NOMO-1 (cell line): Measurements from ENCODE around the gene GGTLC2.
"Not testable (repeated sequence)": the region's sequence is repeated elsewhere in the genome, so short reads cannot be mapped to it uniquely, and the experiment has no call there.

Experiments used
- DNase-seq, 2 experiments: peaks; one replicate each; lab custom pipeline; 2025; ENCODE audit not compliant: unreplicated experiment in 2 of 2; lab: John Stamatoyannopoulos, UW

Gene GGTLC2

DNA sequence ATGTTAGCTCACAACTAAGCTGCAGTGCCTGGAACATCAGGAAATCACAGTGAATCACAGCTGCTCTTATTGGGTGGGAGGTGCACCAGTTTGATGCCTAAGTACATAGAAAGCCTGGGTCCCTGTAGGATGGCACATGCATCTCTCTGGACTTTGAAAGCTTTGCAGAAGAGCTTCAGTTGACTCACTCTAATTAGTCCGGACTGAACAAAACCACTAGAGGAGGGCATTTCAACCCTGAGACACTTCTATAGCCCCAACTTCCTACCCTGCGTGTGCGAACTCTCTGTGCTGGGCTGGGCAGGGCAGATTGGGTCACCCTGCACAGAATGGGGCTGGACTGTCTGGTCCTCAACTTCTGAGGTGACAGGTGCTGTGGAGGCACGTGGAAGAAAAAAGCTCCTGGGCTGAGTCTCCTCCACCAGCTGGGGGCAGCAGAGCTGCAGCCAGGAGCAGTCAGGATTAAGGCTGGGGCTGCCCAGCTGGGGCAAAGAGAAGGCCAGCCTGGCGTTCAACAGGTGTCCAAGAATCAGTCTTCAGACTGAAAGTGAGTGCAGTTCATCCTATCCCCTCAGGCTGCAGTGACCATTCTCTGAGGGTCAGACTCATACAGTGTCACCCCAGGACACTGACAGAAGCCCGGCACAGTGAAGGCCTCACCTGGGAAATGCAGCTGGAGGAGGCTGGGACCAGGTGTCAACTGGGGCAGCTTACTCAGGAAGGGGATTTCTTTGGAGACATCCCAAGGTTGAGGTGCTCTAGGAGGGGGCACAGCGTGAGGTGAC lies 22.1 kb downstream of the GGTLC2 start:
- no peak for DNase-seq

DNA sequence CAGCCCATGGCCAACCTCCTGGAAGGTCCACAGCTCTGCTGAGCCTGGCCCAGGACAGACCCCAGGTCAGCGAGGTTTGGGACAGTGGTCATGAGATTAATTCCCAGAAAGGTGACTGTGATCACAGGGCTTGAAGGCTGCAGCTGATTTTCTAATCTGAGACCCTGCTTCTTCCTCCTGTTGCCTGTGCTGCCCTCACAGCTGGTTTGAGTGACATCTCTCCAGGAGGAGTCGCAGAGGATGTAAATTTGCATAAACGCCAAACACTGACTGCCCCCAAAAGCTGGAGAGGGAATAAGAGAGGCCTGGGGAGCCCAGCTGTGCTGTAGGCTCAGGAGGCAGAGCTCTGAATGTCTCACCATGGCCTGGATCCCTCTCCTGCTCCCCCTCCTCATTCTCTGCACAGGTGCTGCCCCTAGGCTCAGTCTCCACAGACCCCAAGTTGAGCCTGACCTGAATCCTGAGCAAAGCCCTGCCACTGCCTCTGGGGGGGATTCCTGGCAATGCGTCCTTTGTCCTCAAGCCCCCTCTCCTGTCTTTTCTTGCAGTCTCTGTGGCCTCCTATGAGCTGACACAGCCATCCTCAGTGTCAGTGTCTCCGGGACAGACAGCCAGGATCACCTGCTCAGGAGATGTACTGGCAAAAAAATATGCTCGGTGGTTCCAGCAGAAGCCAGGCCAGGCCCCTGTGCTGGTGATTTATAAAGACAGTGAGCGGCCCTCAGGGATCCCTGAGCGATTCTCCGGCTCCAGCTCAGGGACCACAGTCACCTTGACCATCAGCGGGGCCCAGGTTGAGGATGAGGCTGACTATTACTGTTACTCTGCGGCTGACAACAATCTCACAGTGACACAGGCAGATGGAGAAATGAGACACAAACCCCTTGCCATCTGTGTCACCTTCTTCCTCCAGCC lies 23.8 kb downstream of the GGTLC2 start:
- DNase-seq = no peak

DNA sequence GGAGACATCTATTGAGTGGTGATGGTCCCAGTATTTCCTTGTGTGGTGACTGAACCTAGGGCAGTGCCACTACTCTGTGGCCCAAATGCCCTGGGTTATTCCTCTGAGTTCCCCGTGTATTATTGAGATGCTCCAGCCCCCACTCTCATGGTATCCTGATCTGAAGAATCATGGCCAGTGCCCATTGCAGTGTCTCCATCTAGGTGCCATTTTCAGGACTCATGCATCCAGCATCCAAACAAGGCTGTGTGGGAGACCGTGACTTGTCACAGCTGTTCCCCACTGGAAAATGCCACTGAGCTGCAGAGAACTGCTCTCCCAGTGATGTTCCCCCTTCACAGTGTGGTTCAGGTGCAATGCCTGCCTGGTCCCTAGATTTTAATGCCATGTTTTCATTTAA lies 24.7 kb downstream of the GGTLC2 start:
- no peak for DNase-seq

DNA sequence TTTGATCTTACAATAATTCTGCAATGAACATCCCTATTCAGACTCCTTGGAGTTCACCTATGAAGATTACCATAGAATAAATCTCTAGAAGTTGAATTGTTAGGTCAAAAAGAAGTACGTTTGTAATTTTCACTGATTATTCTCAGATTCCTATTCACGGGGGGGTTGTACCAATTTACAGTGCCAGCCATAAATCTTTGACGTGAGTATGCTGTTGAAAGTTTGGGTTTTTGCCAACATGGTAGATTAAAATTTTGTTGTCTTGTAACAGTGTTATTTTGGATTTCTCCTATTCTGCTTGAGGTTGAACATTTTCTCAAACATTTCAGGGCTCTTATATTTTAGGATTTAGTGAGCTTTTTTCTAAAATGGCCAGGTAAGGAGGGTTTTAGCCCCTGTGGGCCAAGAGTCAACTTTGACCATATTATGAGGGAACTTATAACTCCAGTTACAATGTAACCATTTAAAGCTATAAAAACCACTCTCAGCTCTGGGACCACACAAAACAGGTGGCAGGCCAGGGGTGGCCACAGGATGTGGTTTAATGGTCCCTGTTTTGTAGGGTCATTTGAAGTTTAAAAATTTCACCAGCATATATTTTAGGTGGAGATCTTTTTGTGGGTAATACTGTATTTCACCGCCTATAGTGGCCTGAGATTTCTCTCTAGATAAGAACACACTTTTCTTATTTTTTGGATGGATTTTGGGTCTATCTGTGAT lies 25.8 kb downstream of the GGTLC2 start:
- no peak for DNase-seq

DNA sequence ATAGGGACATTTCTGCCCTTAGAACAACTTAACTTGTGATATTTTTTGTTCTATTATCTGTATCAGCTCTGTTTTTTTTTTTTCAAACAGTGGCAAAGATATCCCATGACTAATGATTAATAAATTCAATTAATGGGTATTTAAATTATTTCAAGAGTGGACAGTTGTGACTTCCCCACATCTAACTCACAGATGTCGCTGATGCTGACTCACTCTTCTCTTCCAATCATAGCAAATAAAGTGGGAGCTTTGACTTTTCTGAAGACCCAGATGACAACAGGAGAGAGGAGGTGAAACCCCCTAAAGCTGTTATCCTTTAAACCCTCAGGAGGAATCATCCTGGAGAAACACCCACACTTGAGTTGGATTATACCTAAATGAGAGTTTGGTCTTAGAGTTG lies 27.1 kb downstream of the GGTLC2 start:
- no peak for DNase-seq

DNA sequence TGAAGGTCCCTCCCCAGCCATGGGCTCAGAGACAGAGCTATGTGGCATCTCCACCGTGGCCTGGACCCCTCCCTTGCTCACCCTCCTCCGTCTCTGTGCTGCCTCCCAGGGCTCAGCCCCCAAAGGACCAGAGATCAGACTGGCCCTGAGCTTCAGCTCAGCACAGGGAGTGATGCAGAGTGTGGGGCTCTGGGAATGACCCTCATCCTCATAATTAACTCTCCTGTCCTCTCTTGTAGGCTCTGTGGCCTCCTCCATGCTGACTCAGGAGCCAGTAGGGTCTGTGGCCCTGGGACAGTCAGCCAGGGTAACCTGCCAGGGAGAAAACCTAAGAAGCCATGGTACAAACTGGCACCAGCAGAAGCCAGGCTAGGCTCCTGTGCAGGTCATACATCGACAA lies 28.7 kb downstream of the GGTLC2 start:
- DNase-seq = no peak

DNA sequence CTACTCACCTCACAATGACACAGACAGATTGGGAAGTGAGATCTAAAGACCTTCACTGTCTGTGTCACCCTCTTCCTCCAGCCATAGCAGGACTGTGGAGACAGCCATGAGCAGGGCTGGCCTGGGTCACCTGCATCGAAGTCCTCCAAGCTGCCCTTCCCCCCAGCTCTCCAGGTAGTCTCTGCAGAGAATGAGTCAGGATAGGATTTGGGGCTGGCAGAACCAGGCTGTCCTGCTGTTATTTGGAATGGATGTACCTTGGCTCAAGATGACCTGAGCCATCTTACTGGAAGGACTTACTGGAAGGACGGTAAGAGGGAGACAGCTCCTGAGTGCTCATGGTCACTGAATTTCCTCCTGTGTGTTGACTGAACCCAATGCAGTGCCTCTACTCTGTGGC lies 29.2 kb downstream of the GGTLC2 start:
- no peak for DNase-seq

DNA sequence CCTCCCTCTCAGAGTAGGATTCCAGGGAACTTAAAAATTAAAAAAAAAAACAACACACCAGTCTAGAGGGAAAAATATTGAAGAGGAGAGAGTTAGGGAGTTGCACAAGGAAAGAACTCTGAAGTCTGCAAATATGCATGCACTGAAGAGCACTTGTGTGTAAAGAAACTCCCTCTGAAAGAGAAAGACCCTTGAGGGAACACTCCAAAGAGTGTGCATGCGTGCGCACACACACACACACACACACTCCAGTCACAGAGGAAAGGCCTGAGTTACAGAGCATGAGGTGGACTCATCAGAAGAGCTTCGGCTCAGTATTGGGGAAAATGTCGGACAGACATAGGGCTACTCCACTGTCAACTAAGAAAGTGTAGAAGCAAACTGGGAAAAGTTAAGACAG lies 30.1 kb downstream of the GGTLC2 start:
- no peak for DNase-seq

DNA sequence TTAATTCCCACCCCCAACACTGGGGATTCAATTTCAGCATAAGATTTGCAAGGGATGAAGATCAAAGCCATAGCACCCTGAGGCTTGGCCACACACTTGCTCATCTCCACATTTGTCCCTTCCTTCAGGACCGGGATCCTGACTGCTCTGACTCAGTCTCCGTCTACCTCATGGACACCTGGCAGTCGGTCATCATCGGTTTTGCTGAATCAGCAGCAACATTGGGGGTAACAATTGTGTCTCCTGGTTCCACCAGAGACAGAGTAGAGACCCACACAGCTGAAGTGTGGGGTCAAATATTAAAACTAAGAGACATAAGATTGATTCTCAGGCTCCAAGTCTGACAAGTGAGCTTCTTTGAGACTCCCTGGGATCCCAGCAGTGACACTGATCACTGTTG lies 34.6 kb downstream of the GGTLC2 start:
- no peak for DNase-seq

DNA sequence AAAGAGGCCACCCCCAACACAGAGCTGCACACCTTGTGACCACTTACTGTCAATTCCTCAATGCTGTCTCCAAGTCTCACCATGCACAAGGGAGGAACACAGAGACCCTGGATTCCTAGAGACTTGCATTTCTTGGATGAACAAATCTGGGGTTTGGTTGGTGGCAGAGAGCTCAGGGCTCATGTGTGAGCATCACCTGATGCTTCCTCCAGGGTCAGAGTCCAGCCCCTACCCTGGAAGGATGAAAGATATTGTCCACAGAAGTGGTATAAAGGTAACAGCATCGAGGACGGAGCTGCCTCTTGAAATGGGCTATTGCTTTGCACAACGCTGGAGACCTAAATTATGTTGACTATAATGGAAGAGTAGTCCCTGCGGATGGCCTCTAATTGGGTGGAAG lies 36.0 kb downstream of the GGTLC2 start:
- DNase-seq = no peak

DNA sequence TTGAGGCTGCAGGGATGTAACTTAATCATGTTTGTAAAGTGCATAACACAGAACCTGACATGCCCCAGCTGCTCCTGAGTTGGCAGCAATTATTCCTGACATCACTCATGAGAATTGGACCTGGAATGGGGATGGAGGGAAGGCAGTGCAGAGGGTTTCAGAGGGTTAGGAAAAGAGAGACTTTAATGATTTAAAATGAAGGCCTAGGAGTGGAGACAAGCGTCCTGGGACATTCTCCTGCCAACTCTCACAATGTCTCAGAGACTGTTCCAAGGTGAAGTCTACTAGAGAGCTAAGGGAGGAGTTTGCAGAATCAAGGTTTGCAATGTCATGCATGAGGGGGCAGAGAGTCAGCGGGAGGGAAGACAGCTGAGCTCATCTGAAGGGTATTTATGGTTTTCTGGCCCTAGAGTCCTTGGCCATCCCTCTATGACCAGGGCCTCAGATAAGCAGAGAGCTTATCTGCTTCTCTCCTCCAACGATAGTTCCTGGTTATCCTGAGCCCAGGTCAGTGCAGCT lies 36.9 kb downstream of the GGTLC2 start:
- no peak for DNase-seq

DNA sequence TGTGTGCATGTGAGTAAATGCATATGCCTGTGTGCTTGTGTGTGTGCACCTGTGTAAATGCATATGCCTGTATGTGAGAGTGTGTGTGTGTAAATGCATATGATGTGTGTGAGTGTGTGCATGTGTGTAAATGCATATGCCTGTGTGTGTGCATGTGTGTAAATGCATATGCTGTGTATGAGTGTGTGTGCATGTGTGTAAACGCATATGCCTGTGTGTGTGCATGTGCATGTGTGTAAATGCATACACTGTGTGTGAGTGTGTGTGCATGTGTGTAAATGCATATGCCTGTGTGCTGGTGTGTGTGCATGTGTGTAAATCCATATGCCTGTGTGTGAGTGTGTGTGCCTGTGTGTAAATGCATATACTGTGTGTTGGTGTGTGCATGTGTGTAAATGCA lies 37.8 kb downstream of the GGTLC2 start:
- no peak for DNase-seq

DNA sequence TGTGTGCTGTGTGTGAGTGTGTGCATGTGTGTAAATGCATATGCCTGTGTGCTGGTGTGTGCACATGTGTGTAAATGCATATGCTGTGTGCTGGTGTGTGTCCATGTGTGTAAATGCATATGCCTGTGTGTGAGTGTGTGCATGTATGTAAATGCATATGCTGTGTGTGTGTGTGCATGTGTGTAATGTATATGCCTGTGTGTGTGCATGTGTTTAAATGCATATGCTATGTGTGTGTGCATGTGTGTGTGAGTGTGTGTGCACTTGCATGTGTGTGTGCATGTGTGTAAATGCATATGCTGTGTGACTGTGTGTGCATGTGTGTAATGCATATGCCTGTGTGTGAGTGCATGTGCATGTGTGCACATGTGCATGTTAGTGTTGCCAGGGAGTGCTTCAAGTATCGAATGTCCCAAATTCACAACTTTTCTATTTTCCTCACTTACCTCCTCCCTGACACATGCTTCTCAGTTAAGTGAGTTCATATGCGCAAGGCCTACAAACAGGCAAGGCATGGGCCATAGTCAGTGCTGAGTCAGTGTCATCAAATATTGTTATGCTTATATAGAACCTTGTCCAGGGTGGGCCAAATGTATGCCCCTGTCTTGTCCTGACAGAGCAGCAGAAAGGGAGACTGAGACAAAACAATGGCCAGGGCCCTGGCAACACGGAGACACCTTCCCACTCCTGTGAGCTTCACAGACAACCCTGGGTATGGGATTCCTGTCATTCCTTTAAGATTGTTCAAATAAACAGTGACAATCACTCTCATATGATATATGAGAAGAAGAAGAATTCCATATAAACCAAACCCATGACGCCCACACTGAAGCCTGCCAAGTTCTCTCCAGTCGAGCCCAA lies 38.6 kb downstream of the GGTLC2 start:
- DNase-seq = no peak

DNA sequence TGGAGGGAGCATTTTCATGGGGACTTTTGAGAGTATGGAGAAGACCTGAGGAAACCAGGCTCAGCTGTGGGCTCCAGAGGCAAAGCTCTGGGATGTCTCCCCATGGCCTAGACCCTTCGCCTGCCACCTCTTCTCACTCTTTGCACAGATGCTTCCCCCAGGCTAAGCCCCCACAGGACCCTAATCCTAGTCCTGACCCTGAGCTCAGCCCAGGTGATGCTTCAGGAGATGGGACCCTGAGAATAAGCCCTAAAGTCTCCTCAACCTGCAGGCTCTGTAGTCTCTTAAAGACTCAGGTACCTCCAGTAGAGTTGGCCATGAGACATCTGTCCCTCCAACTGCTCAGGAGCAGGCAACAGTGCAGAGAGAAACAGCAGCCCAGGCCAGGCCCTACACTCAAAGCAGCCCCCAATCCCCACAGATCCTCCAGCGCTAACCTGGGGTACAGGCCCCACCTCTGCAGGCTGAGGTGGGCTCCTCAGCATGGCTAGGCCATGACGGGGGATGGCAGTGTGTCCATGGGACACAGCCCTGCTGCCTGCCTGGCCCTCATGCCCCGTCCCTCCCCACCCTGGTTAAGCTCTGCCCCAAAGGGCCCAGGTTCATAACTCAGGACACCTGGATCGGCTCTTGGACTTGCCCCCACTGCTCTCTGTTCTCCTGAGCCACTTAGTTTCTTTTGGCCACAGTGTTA lies 39.4 kb downstream of the GGTLC2 start:
- no peak for DNase-seq

DNA sequence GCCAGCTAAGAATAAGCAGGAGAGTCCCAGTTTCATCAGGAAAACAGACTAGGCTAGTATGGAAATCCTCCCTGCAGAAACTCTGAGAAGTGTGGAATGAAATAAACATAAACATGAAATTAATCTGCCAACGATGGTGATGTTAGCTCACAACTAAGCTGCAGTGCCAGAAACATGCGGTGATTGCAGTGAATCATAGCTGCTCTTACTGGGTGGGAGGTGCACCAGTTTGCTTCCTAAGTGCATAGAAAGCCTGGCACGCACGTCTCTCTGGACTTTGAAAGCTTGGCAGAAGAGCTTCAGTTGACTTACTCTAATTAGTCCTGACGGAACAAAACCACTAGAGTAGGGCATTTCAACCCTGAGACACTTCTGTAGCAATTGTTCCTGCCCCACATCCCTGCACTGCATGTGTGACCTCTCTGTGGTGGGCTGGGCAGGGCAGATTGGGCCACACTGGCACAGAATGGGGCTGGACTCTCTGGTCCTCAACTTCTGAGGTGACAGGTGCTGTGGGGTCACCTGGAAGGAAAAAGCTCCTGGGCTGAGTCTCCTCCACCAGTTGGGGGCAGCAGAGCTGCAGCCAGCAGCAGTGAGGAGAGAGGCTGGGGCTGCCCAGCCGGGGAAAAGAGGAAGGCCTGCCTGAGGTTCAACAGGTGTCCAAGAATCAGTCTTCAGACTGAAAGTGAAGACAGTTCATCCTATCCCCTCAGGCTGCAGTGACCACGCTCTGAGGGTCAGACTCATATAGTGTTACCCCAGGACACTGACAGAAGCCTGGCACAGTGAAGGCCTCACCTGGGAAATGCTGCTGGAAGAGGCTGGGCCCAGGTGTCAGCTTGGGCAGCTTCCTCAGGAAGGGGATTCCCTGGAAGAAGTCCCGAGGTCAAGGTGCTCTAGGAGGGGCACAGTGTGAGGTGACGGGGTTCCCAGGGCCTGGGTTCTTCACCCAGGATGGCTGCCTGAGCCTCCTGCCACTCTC lies 40.5 kb downstream of the GGTLC2 start:
- peak; percentile 17 to 24 for DNase-seq

DNA sequence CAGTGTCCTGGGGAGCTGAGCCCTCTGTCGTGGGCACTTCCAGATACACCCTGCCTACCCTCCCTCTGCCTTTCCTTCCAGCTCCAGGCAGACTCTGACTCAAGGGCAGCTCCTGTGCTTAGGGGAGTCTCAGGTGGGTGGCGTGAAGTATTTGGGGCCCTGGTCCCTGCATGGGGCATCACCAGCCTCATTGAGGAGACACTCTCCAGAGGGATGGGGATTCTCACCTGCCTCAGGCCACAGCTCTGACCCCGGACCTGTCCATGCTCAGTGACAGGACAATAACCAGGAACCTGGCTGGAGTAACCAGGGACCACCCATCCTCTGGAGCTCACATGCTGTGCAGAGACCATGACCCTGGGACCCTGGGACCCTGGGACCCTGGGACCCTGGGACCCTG lies 41.2 kb downstream of the GGTLC2 start:
- no peak for DNase-seq

DNA sequence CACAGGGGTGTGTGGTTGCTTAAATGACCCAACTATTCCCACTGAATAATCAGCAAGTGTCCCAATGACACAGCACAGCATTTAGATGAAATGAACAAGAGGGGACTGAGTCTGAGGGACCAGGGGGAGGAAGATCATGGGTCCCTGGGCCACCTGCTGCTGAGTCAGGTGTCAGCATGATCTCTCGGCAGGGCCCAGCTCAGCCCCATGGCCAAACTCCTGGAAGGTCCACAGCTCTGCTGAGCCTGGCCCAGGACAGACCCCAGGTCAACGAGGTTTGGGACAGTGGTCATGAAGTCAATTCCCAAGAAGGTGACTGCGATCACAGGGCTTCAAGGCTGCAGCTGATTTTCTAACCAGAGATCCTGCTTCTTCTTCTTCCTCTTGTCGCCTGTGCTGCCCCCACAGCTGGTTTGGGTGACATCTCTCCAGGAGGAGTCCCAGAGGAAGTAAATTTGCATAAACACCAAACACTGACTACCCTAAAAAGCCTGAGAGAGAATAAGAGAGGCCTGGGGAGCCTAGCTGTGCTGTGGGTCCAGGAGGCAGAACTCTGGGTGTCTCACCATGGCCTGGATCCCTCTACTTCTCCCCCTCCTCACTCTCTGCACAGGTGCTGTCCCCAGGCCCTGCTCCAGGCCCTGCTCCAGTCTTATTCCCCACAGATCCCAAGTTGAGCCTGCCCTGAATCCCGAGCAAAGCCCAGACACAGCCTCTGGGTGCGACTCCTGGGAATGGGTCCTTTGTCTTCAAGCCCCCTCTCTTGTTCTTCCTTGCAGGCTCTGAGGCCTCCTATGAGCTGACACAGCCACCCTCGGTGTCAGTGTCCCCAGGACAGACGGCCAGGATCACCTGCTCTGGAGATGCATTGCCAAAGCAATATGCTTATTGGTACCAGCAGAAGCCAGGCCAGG lies 42.0 kb downstream of the GGTLC2 start:
- not testable (repeated sequence) for DNase-seq
